ENCODE results near the gene SPTLC3. TPM values are rescaled to one million over a fixed set of nuclear protein-coding genes. Genes with fewer than 3 reads are reported as not detected.

The SPTLC3 gene
- total and polyA plus RNA-seq, 2 experiments from 2014 or later: 0.52 to 0.66 TPM

- Histone ChIP-seq H4K20me1 (replicated peaks; ENCODE audit: insufficient read depth) (no peaks in the 10 kb centered on the region), H3K27me3 (ENCODE audit: insufficient read depth) (no peaks in the 10 kb centered on the region), H3K4me1 (ENCODE audit: insufficient read depth) (peaks cover 10% of the 10 kb centered on the region; the same call in 1 of the 2 replicates), H3K9me2 (ENCODE audit: insufficient read depth) (no peaks in the 10 kb centered on the region), H3F3A (replicated peaks; ENCODE audit: low read depth) (no peaks in the 10 kb centered on the region), H3K27ac (ENCODE audit: low read depth) (no peak overlapping the region), H3K4me3 (no peak overlapping the region), H2AFZ (no peak overlapping the region), H3K36me3 (ENCODE audit: insufficient read depth) (no peaks in the 10 kb centered on the region), H3K79me2 (replicated peaks; ENCODE audit: insufficient read depth) (no peaks in the 10 kb centered on the region), H3K4me2 (no peak overlapping the region)
- DNase-seq (ENCODE audit: low spot score) (peak; percentile 48), ATAC-seq (no peak)
- TF ChIP-seq JUNB (IDR thresholded peaks at IDR 0.05; ENCODE audit: unreplicated experiment) (no peak), STAT1 (IDR thresholded peaks at IDR 0.05; ENCODE audit: unreplicated experiment) (no peak), ZNF462 (CRISPR knock-in tag; IDR thresholded peaks at IDR 0.05) (no peak), EZH2phosphoT487 (IDR thresholded peaks at IDR 0.05; ENCODE audit: unreplicated experiment) (no peak), ETS1 (IDR thresholded peaks at IDR 0.05) (no peak), CTCF (conservative IDR thresholded peaks at IDR 0.05; ENCODE audit: low read depth in 2 of 2) (no peak), POLR2AphosphoS5 (IDR thresholded peaks at IDR 0.05; ENCODE audit: low read depth) (no peak), EZH2 (IDR thresholded peaks at IDR 0.05; ENCODE audit: low read depth, unreplicated experiment) (no peak), ZNF114 (CRISPR knock-in tag; IDR thresholded peaks at IDR 0.05) (no peak), NANOG (IDR thresholded peaks at IDR 0.05; ENCODE audit: borderline replicate concordance) (no peak), REST (IDR thresholded peaks at IDR 0.05; ENCODE audit: unreplicated experiment) (no peak), CREB1 (CRISPR knock-in tag; IDR thresholded peaks at IDR 0.05; ENCODE audit: low read depth) (no peak)
- no peak overlapping the region for H3K4me3 Mint-ChIP-seq
- H3K9me3 Mint-ChIP-seq: no peaks in the 10 kb centered on the region
- H3K27ac Mint-ChIP-seq: no peak overlapping the region
- H3K36me3 Mint-ChIP-seq (ENCODE audit: low read depth): no peaks in the 10 kb centered on the region
- H3K27me3 Mint-ChIP-seq (ENCODE audit: insufficient read depth, low read depth, poor library complexity): no peaks in the 10 kb centered on the region
- peaks cover 17% of the 10 kb centered on the region for H3K4me1 Mint-ChIP-seq
These were observed 90.1 kb downstream of the SPTLC3 start for GRCh38 chr20:13098720-13099355.
